K562 (cell line): ENCODE measurements around the gene SORT1. TPM values are rescaled to one million over a fixed set of nuclear protein-coding genes. Genes with fewer than 3 reads are reported as not detected.

Experiments used
- CREB1 ChIP-seq, 2 experiments: sonication (generic) in 1 of 2; formaldehyde crosslinking in 1 of 2; IDR thresholded peaks; 2 replicates each; pipeline versions ENCODE4 v1.6.1 to v1.8.0; 2012 to 2022; ENCODE audit warnings: inconsistent platforms in 1 of 2, mild to moderate bottlenecking in 1 of 2, missing genetic modification reagents in 1 of 2, moderate library complexity in 1 of 2
- ELK1 ChIP-seq: sonication (generic); formaldehyde crosslinking; IDR thresholded peaks from 2 replicates; pipeline ENCODE4 v1.8.1; 2022; ENCODE audit warnings: missing genetic modification reagents
- ETV6 ChIP-seq, 3 experiments: fragments of 150-350 bp in 1 of 3; sonication (generic) in 1 of 3; formaldehyde crosslinking in 1 of 3; IDR thresholded peaks; 2 replicates each; pipeline versions ENCODE4 v1.6.1 to v1.8.0; 2014 to 2022; ENCODE audit warnings: borderline replicate concordance in 2 of 3, low read depth in 2 of 3, antibody characterized with exemption in 1 of 3, low read length in 1 of 3, mild to moderate bottlenecking in 1 of 3, missing genetic modification reagents in 1 of 3
- KDM2B ChIP-seq: fragments of 250-450 bp; sonication (Bioruptor Pico); IDR thresholded peaks from 2 replicates; pipeline ENCODE4 v1.8.0; 2021; ENCODE audit warnings: mild to moderate bottlenecking, moderate library complexity
- MBD2 ChIP-seq: sonication (generic); IDR thresholded peaks from 2 replicates; pipeline ENCODE4 v1.6.1; 2016; ENCODE audit warnings: low read depth, borderline replicate concordance
- POLR2H ChIP-seq: IDR thresholded peaks from 2 replicates; pipeline ENCODE4 v1.6.1; 2016; ENCODE audit warnings: missing genetic modification characterization, low read depth, mild to moderate bottlenecking, control low read depth, missing compliant biosample characterization, moderate library complexity
- SMARCC2 ChIP-seq: fragments of 450-650 bp; IDR thresholded peaks from 2 replicates; pipeline ENCODE4 v1.6.1; 2017; ENCODE audit warnings: antibody characterized with exemption, moderate library complexity, mild to moderate bottlenecking, low read depth
- U2AF2 ChIP-seq: fragments of 200-400 bp; formaldehyde crosslinking; optimal IDR thresholded peaks from 2 replicates; pipeline ENCODE3; 2017; ENCODE audit warnings: low read depth, mild to moderate bottlenecking, low read length
- XRCC5 ChIP-seq: fragments of 200-400 bp; formaldehyde crosslinking; IDR thresholded peaks from 2 replicates; pipeline ENCODE4 v1.6.1; 2017; ENCODE audit warnings: low read depth, mild to moderate bottlenecking, low read length
- ZNF175 ChIP-seq: fragments of 200-800 bp; sonication (Bioruptor generic); IDR thresholded peaks from 2 replicates; pipeline ENCODE4 v1.6.1; 2016; ENCODE audit warnings: low read depth, mild to moderate bottlenecking, missing genetic modification characterization, missing compliant biosample characterization
- ZNF764 ChIP-seq: fragments of 250-450 bp; sonication (Bioruptor Pico); IDR thresholded peaks from 2 replicates; pipeline ENCODE4 v1.4.0; 2020; ENCODE audit warnings: low read depth, mild to moderate bottlenecking, moderate library complexity
- ZNF766 ChIP-seq: fragments of 200-800 bp; sonication (Bioruptor generic); conservative IDR thresholded peaks from 2 replicates; pipeline ENCODE4 v1.6.1; 2016; ENCODE audit warnings: missing genetic modification characterization, missing compliant biosample characterization
- polyA plus RNA-seq, 8 experiments: library from polyadenylated mRNA; depleted of rRNA in 4 of 8; stranded (reverse) in 5 of 8; unstranded in 3 of 8; fragments of >200 nt; fragmentation: Nextera tagmentation in 2 of 8; fragmentation: Illumina TruSeq in 1 of 8; extraction: Ambion mirVana in 2 of 8; extraction: Trizol in 1 of 8; gene quantifications; 2 replicates each; pipeline versions ENCODE4 v1.2.1 to v1.2.3, GENCODE V29; 2011 to 2014; ENCODE audit warnings: inconsistent platforms in 1 of 8, missing spikeins in 1 of 8
- total RNA-seq, 7 experiments: library from RNA; depleted of rRNA in 6 of 7; stranded (reverse); fragments of >200 nt in 6 of 7; fragmentation: Illumina TruSeq in 2 of 7; extraction: Trizol in 2 of 7; gene quantifications; 2 replicates each; pipeline versions ENCODE4 v1.2.1 to v1.2.3, GENCODE V29; 2011 to 2021; ENCODE audit warnings: low replicate concordance in 1 of 7
- TF ChIP-seq, protein P1 (sequence below): sonication (generic); formaldehyde crosslinking; IDR thresholded peaks from 2 replicates; pipeline ENCODE4 v1.8.0; 2022; ENCODE audit warnings: mild to moderate bottlenecking, missing genetic modification reagents, borderline replicate concordance
- TF ChIP-seq, protein P2 (sequence below), 2 experiments: fragments of 450-650 bp in 1 of 2; IDR thresholded peaks; 2 replicates each; pipeline ENCODE4 v1.6.1; 2011 to 2017; ENCODE audit warnings: low read depth in 2 of 2, antibody characterized with exemption in 1 of 2, borderline replicate concordance in 1 of 2, low read length in 1 of 2, mild to moderate bottlenecking in 1 of 2, mixed read lengths in 1 of 2; ENCODE audit not compliant: control insufficient read depth in 1 of 2

SORT1 gene
- total and polyA plus RNA-seq, 9 of the 15 experiments (the other 6 are each of a cell fraction or from before 2014, with no cell fraction given): 27.4 to 112 (median 65.0) TPM

DNA sequence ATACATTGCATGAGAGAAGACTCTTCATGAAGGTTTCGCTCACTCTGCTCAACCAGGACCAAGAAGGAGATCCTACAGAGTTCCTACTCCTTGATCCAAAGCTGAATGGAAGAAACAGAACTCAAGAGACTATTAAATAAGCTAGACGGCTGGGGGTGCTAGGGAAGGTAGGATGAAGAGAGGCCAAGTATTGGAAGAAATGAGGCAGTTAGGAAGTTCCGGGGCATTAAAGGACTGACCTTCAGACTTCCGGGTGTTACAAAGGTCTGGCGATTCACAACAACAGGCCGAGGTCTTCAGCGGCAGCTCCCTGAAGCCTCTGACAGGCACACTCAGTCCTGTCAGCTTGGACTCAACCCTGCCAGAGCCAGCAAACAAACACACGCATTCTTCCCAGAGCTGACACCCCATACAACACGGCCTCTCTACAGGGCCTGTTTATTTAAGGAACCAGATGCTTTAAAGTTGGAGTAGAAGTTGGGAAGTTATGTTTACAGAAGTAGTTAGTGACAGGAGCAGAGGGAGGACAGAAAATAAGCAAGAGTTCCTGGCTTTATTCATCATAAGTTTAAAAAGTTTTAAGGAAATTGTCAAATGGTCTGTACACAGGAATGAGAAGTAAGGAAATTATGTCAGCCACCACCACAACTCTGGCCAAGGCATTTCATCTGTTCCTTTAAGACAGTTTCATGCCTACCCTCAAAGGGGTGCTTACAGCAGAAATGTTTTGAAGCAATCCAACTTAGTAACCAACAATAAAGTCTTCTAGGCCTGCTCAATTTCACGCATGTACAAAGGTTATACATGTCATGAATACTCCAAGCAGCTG lies 4.7 kb downstream of the SORT1 start (continued):
- peak; percentile 69; the same call in 1 of the 2 replicates for TF ChIP-seq POLR2H (tag)
- no peak for TF ChIP-seq KDM2B (CRISPR knock-in tag)
- no peak for TF ChIP-seq ZNF764 (CRISPR knock-in tag)
- no peak for TF ChIP-seq U2AF2
- peak; percentile 79 for TF ChIP-seq ZNF766
- TF ChIP-seq ETV6 (IDR thresholded peaks at IDR 0.05; ENCODE audit: borderline replicate concordance in 1 of 2, low read depth in 2 of 2, low read length in 1 of 2): peak; percentile 71 to 90; a peak in 3 of 4 replicates
- no peak for TF ChIP-seq ETV6 (CRISPR knock-in tag; IDR thresholded peaks at IDR 0.05; ENCODE audit: borderline replicate concordance)
- TF ChIP-seq CREB1 (IDR thresholded peaks at IDR 0.05): 0 out of 2 replicates have a peak, but pooled peaks have one; percentile 10
- no peak for TF ChIP-seq CREB1 (CRISPR knock-in tag; IDR thresholded peaks at IDR 0.05)
- peak; percentile 35; the same call in 1 of the 2 replicates for TF ChIP-seq MBD2
- no peak for TF ChIP-seq XRCC5
- TF ChIP-seq, protein P1, sequence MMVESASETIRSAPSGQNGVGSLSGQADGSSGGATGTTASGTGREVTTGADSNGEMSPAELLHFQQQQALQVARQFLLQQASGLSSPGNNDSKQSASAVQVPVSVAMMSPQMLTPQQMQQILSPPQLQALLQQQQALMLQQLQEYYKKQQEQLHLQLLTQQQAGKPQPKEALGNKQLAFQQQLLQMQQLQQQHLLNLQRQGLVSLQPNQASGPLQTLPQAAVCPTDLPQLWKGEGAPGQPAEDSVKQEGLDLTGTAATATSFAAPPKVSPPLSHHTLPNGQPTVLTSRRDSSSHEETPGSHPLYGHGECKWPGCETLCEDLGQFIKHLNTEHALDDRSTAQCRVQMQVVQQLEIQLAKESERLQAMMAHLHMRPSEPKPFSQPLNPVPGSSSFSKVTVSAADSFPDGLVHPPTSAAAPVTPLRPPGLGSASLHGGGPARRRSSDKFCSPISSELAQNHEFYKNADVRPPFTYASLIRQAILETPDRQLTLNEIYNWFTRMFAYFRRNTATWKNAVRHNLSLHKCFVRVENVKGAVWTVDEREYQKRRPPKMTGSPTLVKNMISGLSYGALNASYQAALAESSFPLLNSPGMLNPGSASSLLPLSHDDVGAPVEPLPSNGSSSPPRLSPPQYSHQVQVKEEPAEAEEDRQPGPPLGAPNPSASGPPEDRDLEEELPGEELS (CRISPR knock-in tag): no peak
- peak; percentile 69; the same call in 1 of the 2 replicates for TF ChIP-seq ZNF175 (CRISPR knock-in tag)
- no peak for TF ChIP-seq ELK1 (CRISPR knock-in tag)
- TF ChIP-seq SMARCC2: no peak
- TF ChIP-seq, protein P2, sequence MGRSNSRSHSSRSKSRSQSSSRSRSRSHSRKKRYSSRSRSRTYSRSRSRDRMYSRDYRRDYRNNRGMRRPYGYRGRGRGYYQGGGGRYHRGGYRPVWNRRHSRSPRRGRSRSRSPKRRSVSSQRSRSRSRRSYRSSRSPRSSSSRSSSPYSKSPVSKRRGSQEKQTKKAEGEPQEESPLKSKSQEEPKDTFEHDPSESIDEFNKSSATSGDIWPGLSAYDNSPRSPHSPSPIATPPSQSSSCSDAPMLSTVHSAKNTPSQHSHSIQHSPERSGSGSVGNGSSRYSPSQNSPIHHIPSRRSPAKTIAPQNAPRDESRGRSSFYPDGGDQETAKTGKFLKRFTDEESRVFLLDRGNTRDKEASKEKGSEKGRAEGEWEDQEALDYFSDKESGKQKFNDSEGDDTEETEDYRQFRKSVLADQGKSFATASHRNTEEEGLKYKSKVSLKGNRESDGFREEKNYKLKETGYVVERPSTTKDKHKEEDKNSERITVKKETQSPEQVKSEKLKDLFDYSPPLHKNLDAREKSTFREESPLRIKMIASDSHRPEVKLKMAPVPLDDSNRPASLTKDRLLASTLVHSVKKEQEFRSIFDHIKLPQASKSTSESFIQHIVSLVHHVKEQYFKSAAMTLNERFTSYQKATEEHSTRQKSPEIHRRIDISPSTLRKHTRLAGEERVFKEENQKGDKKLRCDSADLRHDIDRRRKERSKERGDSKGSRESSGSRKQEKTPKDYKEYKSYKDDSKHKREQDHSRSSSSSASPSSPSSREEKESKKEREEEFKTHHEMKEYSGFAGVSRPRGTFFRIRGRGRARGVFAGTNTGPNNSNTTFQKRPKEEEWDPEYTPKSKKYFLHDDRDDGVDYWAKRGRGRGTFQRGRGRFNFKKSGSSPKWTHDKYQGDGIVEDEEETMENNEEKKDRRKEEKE (IDR thresholded peaks at IDR 0.05; ENCODE audit: borderline replicate concordance in 1 of 2, control insufficient read depth in 1 of 2, low read depth in 2 of 2, low read length in 1 of 2): peak in 1 of 2 experiments; percentile 86; a peak in 1 of 4 replicates
